ENCODE measurements around the gene CCL19.

Gene CCL19

DNA sequence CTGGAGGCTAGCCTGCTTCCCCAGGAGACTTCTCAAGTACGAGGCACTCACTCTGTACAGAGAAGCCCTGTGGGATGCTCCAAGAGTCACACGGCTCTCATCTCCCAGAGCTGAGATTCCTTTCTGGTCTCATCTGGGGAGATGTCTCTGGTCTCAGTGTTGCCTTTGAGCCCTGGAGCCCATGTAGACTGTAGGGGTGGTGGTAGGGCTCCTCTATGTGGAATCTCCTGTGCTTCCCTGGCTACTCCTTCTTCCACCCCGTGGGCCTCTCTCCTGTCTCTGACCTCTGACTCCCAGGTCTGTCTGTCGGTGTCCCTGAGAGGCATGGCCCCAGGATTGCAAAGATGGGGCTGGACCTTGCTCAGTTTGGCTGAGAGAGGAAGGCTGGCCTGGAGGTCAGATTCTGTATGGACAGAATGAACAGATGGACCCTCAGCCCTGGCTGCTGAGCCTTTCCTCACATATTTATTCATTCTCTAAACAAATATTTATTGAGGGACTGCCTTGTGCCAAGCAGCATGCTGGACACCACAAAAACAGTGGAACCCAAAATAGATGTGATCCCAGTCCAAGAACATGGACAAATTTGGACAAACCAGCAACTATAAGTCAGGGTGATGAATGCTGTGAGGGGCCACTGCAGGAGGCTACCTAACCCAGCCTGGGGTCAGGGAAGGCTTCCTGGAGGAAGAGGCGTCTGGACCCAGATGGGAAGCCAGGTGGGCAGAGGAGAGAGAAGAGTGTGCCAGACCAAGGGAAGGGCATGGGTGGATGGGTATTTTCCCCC lies 2.6 kb downstream of the CCL19 start:
- Histone ChIP-seq H3K36me3 (ENCODE audit: insufficient read depth, low read length) (no peaks in the 10 kb centered on the region), H3K4me3 (ENCODE audit: low read depth in 1 of 2, low read length in 2 of 2) (no peak overlapping the region), H3K27ac (ENCODE audit: low read length) (no peak overlapping the region), H3K27me3 (ENCODE audit: insufficient read depth, low read length, poor library complexity) (peaks cover 9% of the 10 kb centered on the region), H3K4me1 (ENCODE audit: insufficient read depth, low read length) (no peaks in the 10 kb centered on the region), H3K4me2 (ENCODE audit: insufficient read depth, low read length) (no peak overlapping the region), H3K9me3 (ENCODE audit: insufficient read depth, low read length, severe bottlenecking) (no peaks in the 10 kb centered on the region), H3K9ac (ENCODE audit: low read depth, low read length) (no peak overlapping the region), H2AFZ (ENCODE audit: low read depth, low read length) (no peak overlapping the region), H4K20me1 (ENCODE audit: insufficient read depth, low read length) (no peaks in the 10 kb centered on the region), H3K79me2 (ENCODE audit: insufficient read depth, low read length) (no peaks in the 10 kb centered on the region)
- no peak for TF ChIP-seq EZH2 (IDR thresholded peaks at IDR 0.05; ENCODE audit: borderline replicate concordance, low read depth, low read length, severe bottlenecking)
- TF ChIP-seq, protein P1, sequence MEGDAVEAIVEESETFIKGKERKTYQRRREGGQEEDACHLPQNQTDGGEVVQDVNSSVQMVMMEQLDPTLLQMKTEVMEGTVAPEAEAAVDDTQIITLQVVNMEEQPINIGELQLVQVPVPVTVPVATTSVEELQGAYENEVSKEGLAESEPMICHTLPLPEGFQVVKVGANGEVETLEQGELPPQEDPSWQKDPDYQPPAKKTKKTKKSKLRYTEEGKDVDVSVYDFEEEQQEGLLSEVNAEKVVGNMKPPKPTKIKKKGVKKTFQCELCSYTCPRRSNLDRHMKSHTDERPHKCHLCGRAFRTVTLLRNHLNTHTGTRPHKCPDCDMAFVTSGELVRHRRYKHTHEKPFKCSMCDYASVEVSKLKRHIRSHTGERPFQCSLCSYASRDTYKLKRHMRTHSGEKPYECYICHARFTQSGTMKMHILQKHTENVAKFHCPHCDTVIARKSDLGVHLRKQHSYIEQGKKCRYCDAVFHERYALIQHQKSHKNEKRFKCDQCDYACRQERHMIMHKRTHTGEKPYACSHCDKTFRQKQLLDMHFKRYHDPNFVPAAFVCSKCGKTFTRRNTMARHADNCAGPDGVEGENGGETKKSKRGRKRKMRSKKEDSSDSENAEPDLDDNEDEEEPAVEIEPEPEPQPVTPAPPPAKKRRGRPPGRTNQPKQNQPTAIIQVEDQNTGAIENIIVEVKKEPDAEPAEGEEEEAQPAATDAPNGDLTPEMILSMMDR (IDR thresholded peaks at IDR 0.05; ENCODE audit: borderline replicate concordance, extremely low read depth, low read length, poor library complexity, severe bottlenecking) = no peak
- ATAC-seq (ENCODE audit: insufficient read depth, low read depth) (no peak), DNase-seq (no peak)

DNA sequence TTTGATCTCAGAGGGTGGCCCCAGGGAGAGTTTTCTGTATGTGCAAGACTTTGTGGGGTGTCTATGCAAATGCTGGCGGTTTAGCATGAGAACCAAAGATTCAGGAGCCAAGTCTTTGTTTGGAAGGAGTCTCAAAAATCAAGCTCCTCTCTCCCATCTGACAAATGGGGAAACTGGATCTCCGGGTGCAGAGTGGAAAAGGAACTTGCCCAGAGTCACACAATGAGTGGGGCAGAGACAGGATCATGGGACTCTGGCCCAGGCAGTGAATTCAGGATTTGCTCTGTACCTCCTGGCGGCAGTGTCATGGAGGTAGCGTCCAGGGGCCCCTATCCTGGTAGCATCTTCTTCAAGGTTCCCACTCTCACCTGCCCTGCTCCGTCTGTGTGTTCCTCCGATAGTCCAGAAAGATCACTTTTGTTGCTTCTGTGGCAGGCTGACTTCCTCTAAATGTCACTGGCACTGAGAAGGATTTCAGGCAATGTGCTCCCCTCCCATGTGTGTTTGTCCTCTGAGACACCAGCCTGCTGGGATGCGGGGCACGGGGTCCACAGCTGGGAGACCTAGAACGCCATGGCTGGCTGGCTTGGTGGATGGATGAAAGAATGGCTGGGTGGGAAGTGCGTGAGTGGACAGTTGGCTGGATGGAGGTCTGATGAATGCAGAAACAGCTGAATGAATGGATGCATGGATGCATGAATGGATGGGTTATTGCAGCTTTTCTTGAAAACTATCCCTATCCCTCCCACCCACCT lies 3.6 kb downstream of the CCL19 start:
- DNase-seq (no peak), ATAC-seq (ENCODE audit: insufficient read depth, low read depth) (no peak)
- Histone ChIP-seq H2AFZ (ENCODE audit: low read depth, low read length) (no peak overlapping the region), H3K79me2 (ENCODE audit: insufficient read depth, low read length) (no peaks in the 10 kb centered on the region), H3K27ac (ENCODE audit: low read length) (no peak overlapping the region), H3K9me3 (ENCODE audit: insufficient read depth, low read length, severe bottlenecking) (no peaks in the 10 kb centered on the region), H3K36me3 (ENCODE audit: insufficient read depth, low read length) (no peaks in the 10 kb centered on the region), H4K20me1 (ENCODE audit: insufficient read depth, low read length) (no peaks in the 10 kb centered on the region), H3K4me3 (ENCODE audit: low read depth in 1 of 2, low read length in 2 of 2) (no peak overlapping the region), H3K9ac (ENCODE audit: low read depth, low read length) (no peak overlapping the region), H3K4me1 (ENCODE audit: insufficient read depth, low read length) (no peaks in the 10 kb centered on the region), H3K4me2 (ENCODE audit: insufficient read depth, low read length) (no peak overlapping the region), H3K27me3 (ENCODE audit: insufficient read depth, low read length, poor library complexity) (peaks cover 9% of the 10 kb centered on the region)
- TF ChIP-seq EZH2 (IDR thresholded peaks at IDR 0.05; ENCODE audit: borderline replicate concordance, low read depth, low read length, severe bottlenecking) = no peak
- TF ChIP-seq, protein P1 (IDR thresholded peaks at IDR 0.05; ENCODE audit: borderline replicate concordance, extremely low read depth, low read length, poor library complexity, severe bottlenecking) = no peak

DNA sequence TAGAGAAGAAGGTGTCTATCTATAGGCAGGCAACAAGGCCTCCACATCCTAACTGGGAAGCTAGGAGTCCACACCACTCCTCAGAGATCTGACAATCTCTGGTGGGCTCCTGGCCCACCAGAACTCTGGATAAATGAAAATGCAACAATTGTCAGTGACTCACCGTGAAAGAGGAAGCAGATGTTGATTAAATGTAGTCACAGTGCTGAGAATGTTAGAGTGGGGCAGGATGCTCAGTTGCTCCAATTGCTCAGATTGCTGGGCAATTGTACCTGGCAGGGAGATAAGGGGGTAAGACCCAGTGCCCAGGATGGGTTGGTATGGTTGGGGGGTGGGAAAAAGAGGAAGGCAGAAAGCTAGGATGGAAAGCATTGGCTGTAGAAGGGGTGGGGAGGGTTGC lies 4.3 kb downstream of the CCL19 start:
- Histone ChIP-seq H2AFZ (ENCODE audit: low read depth, low read length) (no peak overlapping the region), H3K4me2 (ENCODE audit: insufficient read depth, low read length) (no peak overlapping the region), H3K4me3 (ENCODE audit: low read depth in 1 of 2, low read length in 2 of 2) (no peak overlapping the region), H4K20me1 (ENCODE audit: insufficient read depth, low read length) (no peaks in the 10 kb centered on the region), H3K9me3 (ENCODE audit: insufficient read depth, low read length, severe bottlenecking) (no peaks in the 10 kb centered on the region), H3K27me3 (ENCODE audit: insufficient read depth, low read length, poor library complexity) (peaks cover 9% of the 10 kb centered on the region), H3K4me1 (ENCODE audit: insufficient read depth, low read length) (no peaks in the 10 kb centered on the region), H3K36me3 (ENCODE audit: insufficient read depth, low read length) (no peaks in the 10 kb centered on the region), H3K9ac (ENCODE audit: low read depth, low read length) (no peak overlapping the region), H3K79me2 (ENCODE audit: insufficient read depth, low read length) (no peaks in the 10 kb centered on the region), H3K27ac (ENCODE audit: low read length) (no peak overlapping the region)
- TF ChIP-seq, protein P1 (IDR thresholded peaks at IDR 0.05; ENCODE audit: borderline replicate concordance, extremely low read depth, low read length, poor library complexity, severe bottlenecking) = no peak
- no peak for TF ChIP-seq EZH2 (IDR thresholded peaks at IDR 0.05; ENCODE audit: borderline replicate concordance, low read depth, low read length, severe bottlenecking)
- DNase-seq (no peak), ATAC-seq (ENCODE audit: insufficient read depth, low read depth) (no peak)
